Adrenal gland (tissue), 5 donors: ENCODE data around the gene BIN2.

Source experiments
- POLR2A ChIP-seq, 2 donors: fragments of 450-650 bp; IDR thresholded peaks; one replicate each; pipeline ENCODE4 v1.6.1; 2017; ENCODE audit warnings: antibody characterized with exemption in 2 of 2, mild to moderate bottlenecking in 2 of 2, moderate library complexity in 1 of 2
- TF ChIP-seq, protein P1 (sequence below), 6 experiments: fragments of 450-650 bp in 4 of 6; fragments of 200-600 bp in 2 of 6; sonication (generic) in 1 of 6; IDR thresholded peaks; 1 replicate in 5 of 6; 2 replicates in 1 of 6; pipeline versions ENCODE4 v1.5.1 to v1.8.0; 2016 to 2021; ENCODE audit warnings: antibody characterized with exemption in 6 of 6, mild to moderate bottlenecking in 2 of 6, moderate library complexity in 1 of 6
- donor health status: DM: no; HTN: no; CAD: no.

GRCh38 chr12:51335931-51336330, 12.0 kb upstream of the BIN2 start:
- no peak for TF ChIP-seq POLR2A (IDR thresholded peaks at IDR 0.05)
- TF ChIP-seq, protein P1, sequence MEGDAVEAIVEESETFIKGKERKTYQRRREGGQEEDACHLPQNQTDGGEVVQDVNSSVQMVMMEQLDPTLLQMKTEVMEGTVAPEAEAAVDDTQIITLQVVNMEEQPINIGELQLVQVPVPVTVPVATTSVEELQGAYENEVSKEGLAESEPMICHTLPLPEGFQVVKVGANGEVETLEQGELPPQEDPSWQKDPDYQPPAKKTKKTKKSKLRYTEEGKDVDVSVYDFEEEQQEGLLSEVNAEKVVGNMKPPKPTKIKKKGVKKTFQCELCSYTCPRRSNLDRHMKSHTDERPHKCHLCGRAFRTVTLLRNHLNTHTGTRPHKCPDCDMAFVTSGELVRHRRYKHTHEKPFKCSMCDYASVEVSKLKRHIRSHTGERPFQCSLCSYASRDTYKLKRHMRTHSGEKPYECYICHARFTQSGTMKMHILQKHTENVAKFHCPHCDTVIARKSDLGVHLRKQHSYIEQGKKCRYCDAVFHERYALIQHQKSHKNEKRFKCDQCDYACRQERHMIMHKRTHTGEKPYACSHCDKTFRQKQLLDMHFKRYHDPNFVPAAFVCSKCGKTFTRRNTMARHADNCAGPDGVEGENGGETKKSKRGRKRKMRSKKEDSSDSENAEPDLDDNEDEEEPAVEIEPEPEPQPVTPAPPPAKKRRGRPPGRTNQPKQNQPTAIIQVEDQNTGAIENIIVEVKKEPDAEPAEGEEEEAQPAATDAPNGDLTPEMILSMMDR (IDR thresholded peaks at IDR 0.05) = no peak
